ENCODE results near the gene SLC4A9. TPM values are rescaled to one million over a fixed set of nuclear protein-coding genes. Genes with fewer than 3 reads are reported as not detected.

The SLC4A9 gene
- total and polyA plus RNA-seq, 5 experiments from 2014 or later: not detected

GRCh38 chr5:140325486-140325885 is 34.5 kb upstream of the SLC4A9 start:
- Mint-ChIP-seq H3K4me3 (no peak overlapping the region), H3K4me1 (peaks cover 0 to 7% (median 2%) of the 10 kb centered on the region in 4 donors), H3K27me3 (peaks cover 0 to 4% (median 0%) of the 10 kb centered on the region in 5 donors), H3K27ac (no peak overlapping the region), H3K9me3 (no peaks in the 10 kb centered on the region), H3K36me3 (no peaks in the 10 kb centered on the region)
- POLR2A ChIA-PET: no interaction called here
- ATAC-seq: no peak
- no peak for DNase-seq

GRCh38 chr5:140327589-140327988 is 32.4 kb upstream of the SLC4A9 start:
- DNase-seq: no peak
- ATAC-seq: no peak
- no peaks in the 10 kb centered on the region for H3K9me3 Mint-ChIP-seq
- H3K4me3 Mint-ChIP-seq: no peak overlapping the region
- peaks cover 0 to 2% (median 0%) of the 10 kb centered on the region in 4 donors for H3K4me1 Mint-ChIP-seq
- peaks cover 0 to 1% (median 0%) of the 10 kb centered on the region in 5 donors for H3K27me3 Mint-ChIP-seq
- H3K27ac Mint-ChIP-seq: peak overlapping the region in 1 of 10 donors; percentile 58
- POLR2A ChIA-PET: no interaction called here
- H3K36me3 Mint-ChIP-seq: no peaks in the 10 kb centered on the region

- H3K27ac Mint-ChIP-seq: no peak overlapping the region
- peaks cover 0 to 2% (median 0%) of the 10 kb centered on the region in 4 donors for H3K4me1 Mint-ChIP-seq
- H3K36me3 Mint-ChIP-seq: no peaks in the 10 kb centered on the region
- POLR2A ChIA-PET: no interaction called here
- no peak for ATAC-seq
- DNase-seq: no peak
- H3K27me3 Mint-ChIP-seq: peaks cover 0 to 1% (median 0%) of the 10 kb centered on the region in 5 donors
- no peaks in the 10 kb centered on the region for H3K9me3 Mint-ChIP-seq
- H3K4me3 Mint-ChIP-seq: no peak overlapping the region
Observed at GRCh38 chr5:140328036-140328764, 31.8 kb upstream of the SLC4A9 start.

GRCh38 chr5:140329739-140330481 is 30.1 kb upstream of the SLC4A9 start:
- no peak for ATAC-seq
- no peaks in the 10 kb centered on the region for H3K9me3 Mint-ChIP-seq
- POLR2A ChIA-PET: no interaction called here
- H3K4me1 Mint-ChIP-seq: no peaks in the 10 kb centered on the region
- no peak overlapping the region for H3K27ac Mint-ChIP-seq
- no peak overlapping the region for H3K4me3 Mint-ChIP-seq
- H3K27me3 Mint-ChIP-seq: peaks cover 0 to 1% (median 0%) of the 10 kb centered on the region in 5 donors
- no peak for DNase-seq
- H3K36me3 Mint-ChIP-seq: peaks cover 0 to 4% (median 0%) of the 10 kb centered on the region in 3 donors

GRCh38 chr5:140331638-140332037 is 28.4 kb upstream of the SLC4A9 start:
- Mint-ChIP-seq H3K4me1 (no peaks in the 10 kb centered on the region), H3K36me3 (peaks cover 0 to 4% (median 0%) of the 10 kb centered on the region in 3 donors), H3K9me3 (no peaks in the 10 kb centered on the region), H3K27me3 (peaks cover 0 to 1% (median 0%) of the 10 kb centered on the region in 5 donors), H3K27ac (no peak overlapping the region), H3K4me3 (no peak overlapping the region)
- ATAC-seq: no peak
- POLR2A ChIA-PET: no interaction called here
- DNase-seq: no peak

GRCh38 chr5:140336388-140336787 is 23.6 kb upstream of the SLC4A9 start:
- peaks cover 0 to 1% (median 0%) of the 10 kb centered on the region in 5 donors for H3K27me3 Mint-ChIP-seq
- no peaks in the 10 kb centered on the region for H3K9me3 Mint-ChIP-seq
- peak overlapping the region in 2 of 10 donors; percentile 53 to 73 for H3K27ac Mint-ChIP-seq
- POLR2A ChIA-PET: no interaction called here
- H3K4me3 Mint-ChIP-seq: no peak overlapping the region
- ATAC-seq (no peak), DNase-seq (no peak)
- H3K4me1 Mint-ChIP-seq: peaks cover 0 to 9% (median 3%) of the 10 kb centered on the region in 4 donors
- H3K36me3 Mint-ChIP-seq: peaks cover 0 to 4% (median 0%) of the 10 kb centered on the region in 3 donors

GRCh38 chr5:140337880-140338279 is 22.1 kb upstream of the SLC4A9 start:
- DNase-seq (no peak), ATAC-seq (no peak)
- no peaks in the 10 kb centered on the region for H3K9me3 Mint-ChIP-seq
- H3K4me1 Mint-ChIP-seq: peaks cover 10 to 24% (median 14%) of the 10 kb centered on the region in 4 donors
- H3K4me3 Mint-ChIP-seq: no peak overlapping the region
- H3K27ac Mint-ChIP-seq: no peak overlapping the region
- POLR2A ChIA-PET: no interaction called here
- H3K27me3 Mint-ChIP-seq: no peaks in the 10 kb centered on the region
- H3K36me3 Mint-ChIP-seq: peaks cover 0 to 4% (median 0%) of the 10 kb centered on the region in 3 donors

- DNase-seq (no peak), ATAC-seq (no peak)
- Mint-ChIP-seq H3K9me3 (no peaks in the 10 kb centered on the region), H3K27ac (peak overlapping the region in 1 of 10 donors; percentile 13), H3K27me3 (no peaks in the 10 kb centered on the region), H3K4me1 (peaks cover 10 to 28% (median 18%) of the 10 kb centered on the region in 4 donors), H3K36me3 (peaks cover 0 to 4% (median 0%) of the 10 kb centered on the region in 3 donors), H3K4me3 (no peak overlapping the region)
- POLR2A ChIA-PET: no interaction called here
Observed at GRCh38 chr5:140338336-140338735, 21.7 kb upstream of the SLC4A9 start.

- POLR2A ChIA-PET: no interaction called here
- Mint-ChIP-seq H3K4me3 (no peak overlapping the region), H3K36me3 (peaks cover 0 to 1% (median 0%) of the 10 kb centered on the region in 3 donors), H3K9me3 (no peaks in the 10 kb centered on the region), H3K27me3 (no peaks in the 10 kb centered on the region), H3K27ac (peak overlapping the region in 2 of 10 donors; percentile 33 to 46), H3K4me1 (peaks cover 12 to 34% (median 23%) of the 10 kb centered on the region in 4 donors)
- DNase-seq: no peak
- no peak for ATAC-seq
Observed at GRCh38 chr5:140338908-140339307, 21.1 kb upstream of the SLC4A9 start.

- H3K27ac Mint-ChIP-seq: no peak overlapping the region
- no peaks in the 10 kb centered on the region for H3K9me3 Mint-ChIP-seq
- ATAC-seq (no peak), DNase-seq (no peak)
- POLR2A ChIA-PET: no interaction called here
- peaks cover 14 to 39% (median 30%) of the 10 kb centered on the region in 4 donors for H3K4me1 Mint-ChIP-seq
- no peaks in the 10 kb centered on the region for H3K36me3 Mint-ChIP-seq
- H3K4me3 Mint-ChIP-seq: no peak overlapping the region
- H3K27me3 Mint-ChIP-seq: no peaks in the 10 kb centered on the region
Observed at GRCh38 chr5:140339636-140340035, 20.4 kb upstream of the SLC4A9 start.

- Mint-ChIP-seq H3K4me1 (peaks cover 17 to 47% (median 36%) of the 10 kb centered on the region in 4 donors), H3K9me3 (no peaks in the 10 kb centered on the region), H3K36me3 (no peaks in the 10 kb centered on the region), H3K4me3 (no peak overlapping the region), H3K27ac (peak overlapping the region in 1 of 10 donors; percentile 21), H3K27me3 (no peaks in the 10 kb centered on the region)
- POLR2A ChIA-PET: no interaction called here
- ATAC-seq (no peak), DNase-seq (no peak)
Observed at GRCh38 chr5:140340605-140341121, 19.3 kb upstream of the SLC4A9 start.

- Mint-ChIP-seq H3K4me3 (peak overlapping the region in 2 of 10 donors; percentile 41 to 67), H3K9me3 (no peaks in the 10 kb centered on the region), H3K27ac (peak overlapping the region in 3 of 10 donors; percentile 58 to 85 (median 76)), H3K27me3 (no peaks in the 10 kb centered on the region), H3K36me3 (no peaks in the 10 kb centered on the region), H3K4me1 (peaks cover 17 to 47% (median 38%) of the 10 kb centered on the region in 4 donors)
- ATAC-seq (no peak), DNase-seq (no peak)
- POLR2A ChIA-PET: no interaction called here
Observed at GRCh38 chr5:140341591-140341990, 18.4 kb upstream of the SLC4A9 start.

- H3K4me1 Mint-ChIP-seq: peaks cover 17 to 53% (median 42%) of the 10 kb centered on the region in 4 donors
- POLR2A ChIA-PET: no interaction called here
- H3K27me3 Mint-ChIP-seq: peaks cover 0 to 1% (median 0%) of the 10 kb centered on the region in 5 donors
- H3K36me3 Mint-ChIP-seq: no peaks in the 10 kb centered on the region
- ATAC-seq (peak in 1 of 2 donors; percentile 20), DNase-seq (peak in 2 of 10 donors; percentile 31 to 36)
- H3K4me3 Mint-ChIP-seq: peak overlapping the region; percentile 27 to 74 (median 54)
- peak overlapping the region; percentile 20 to 76 (median 66) for H3K27ac Mint-ChIP-seq
- H3K9me3 Mint-ChIP-seq: no peaks in the 10 kb centered on the region
Observed at GRCh38 chr5:140342287-140342686, 17.7 kb upstream of the SLC4A9 start.
